Measurements from ENCODE around the gene GAB1. TPM values are rescaled to one million over a fixed set of nuclear protein-coding genes. Genes with fewer than 3 reads are reported as not detected.

The GAB1 gene
- total RNA-seq, 1 experiment from 2014 or later: 8.8 TPM

GRCh38 chr4:143343276-143343831 lies 6.7 kb downstream of the GAB1 start:
- H3K4me1 Mint-ChIP-seq (ENCODE audit: low read depth, unreplicated experiment): peaks cover 16% of the 10 kb centered on the region

GRCh38 chr4:143344041-143344440 lies 7.4 kb downstream of the GAB1 start:
- H3K27ac Mint-ChIP-seq (ENCODE audit: unreplicated experiment): no peak overlapping the region
- TF ChIP-seq CTCF (IDR thresholded peaks at IDR 0.05; ENCODE audit: unreplicated experiment): no peak
- CTCF ChIA-PET: interaction anchor here (0.9 kb wide), 1 partner anchor 15 kb away, joined by 3 read pairs; no protein-coding TSS in a partner anchor
- no peaks in the 10 kb centered on the region for H3K9me3 Mint-ChIP-seq (ENCODE audit: low read depth, unreplicated experiment)
- H3K27me3 Mint-ChIP-seq (ENCODE audit: unreplicated experiment): no peaks in the 10 kb centered on the region
- H3K4me1 Mint-ChIP-seq (ENCODE audit: low read depth, unreplicated experiment): peaks cover 11% of the 10 kb centered on the region
- intact Hi-C loops (cut with micrococcal nuclease; ENCODE audit: unreplicated experiment): no loop called here
- no peak for DNase-seq
- H3K4me3 Mint-ChIP-seq (ENCODE audit: low read depth, unreplicated experiment): no peak overlapping the region
- H3K36me3 Mint-ChIP-seq (ENCODE audit: insufficient read depth, unreplicated experiment): no peaks in the 10 kb centered on the region
- BruUV-seq (replicated peaks): no TSS peak

More at GRCh38 chr4:143343276-143343831, 6.7 kb downstream of the GAB1 start:
- no peak for TF ChIP-seq CTCF (IDR thresholded peaks at IDR 0.05; ENCODE audit: unreplicated experiment)
- Mint-ChIP-seq H3K4me3 (ENCODE audit: low read depth, unreplicated experiment) (no peak overlapping the region), H3K36me3 (ENCODE audit: insufficient read depth, unreplicated experiment) (no peaks in the 10 kb centered on the region), H3K27ac (ENCODE audit: unreplicated experiment) (no peak overlapping the region), H3K9me3 (ENCODE audit: low read depth, unreplicated experiment) (no peaks in the 10 kb centered on the region), H3K27me3 (ENCODE audit: unreplicated experiment) (no peaks in the 10 kb centered on the region)
- CTCF ChIA-PET: interaction anchor here (0.9 kb wide), 1 partner anchor 15 kb away, joined by 3 read pairs; no protein-coding TSS in a partner anchor
- BruUV-seq (replicated peaks): no TSS peak
- DNase-seq: no peak
- intact Hi-C loops (cut with micrococcal nuclease; ENCODE audit: unreplicated experiment): no loop called here

- Mint-ChIP-seq H3K9me3 (ENCODE audit: low read depth, unreplicated experiment) (no peaks in the 10 kb centered on the region), H3K27me3 (ENCODE audit: unreplicated experiment) (no peaks in the 10 kb centered on the region), H3K27ac (ENCODE audit: unreplicated experiment) (no peak overlapping the region), H3K36me3 (ENCODE audit: insufficient read depth, unreplicated experiment) (no peaks in the 10 kb centered on the region), H3K4me3 (ENCODE audit: low read depth, unreplicated experiment) (no peak overlapping the region), H3K4me1 (ENCODE audit: low read depth, unreplicated experiment) (peaks cover 11% of the 10 kb centered on the region)
- intact Hi-C loops (cut with micrococcal nuclease; ENCODE audit: unreplicated experiment): no loop called here
- BruUV-seq (replicated peaks): no TSS peak
- DNase-seq: no peak
- no peak for TF ChIP-seq CTCF (IDR thresholded peaks at IDR 0.05; ENCODE audit: unreplicated experiment)
- CTCF ChIA-PET: no interaction called here
Observed at GRCh38 chr4:143344774-143345173, 8.1 kb downstream of the GAB1 start.

GRCh38 chr4:143345356-143345755 lies 8.7 kb downstream of the GAB1 start:
- H3K4me3 Mint-ChIP-seq (ENCODE audit: low read depth, unreplicated experiment): no peak overlapping the region
- no peak for DNase-seq
- no peak overlapping the region for H3K27ac Mint-ChIP-seq (ENCODE audit: unreplicated experiment)
- peaks cover 11% of the 10 kb centered on the region for H3K4me1 Mint-ChIP-seq (ENCODE audit: low read depth, unreplicated experiment)
- no TSS peak for BruUV-seq (replicated peaks)
- no peaks in the 10 kb centered on the region for H3K36me3 Mint-ChIP-seq (ENCODE audit: insufficient read depth, unreplicated experiment)
- intact Hi-C loops (cut with micrococcal nuclease; ENCODE audit: unreplicated experiment): no loop called here
- H3K9me3 Mint-ChIP-seq (ENCODE audit: low read depth, unreplicated experiment): no peaks in the 10 kb centered on the region
- H3K27me3 Mint-ChIP-seq (ENCODE audit: unreplicated experiment): no peaks in the 10 kb centered on the region
- TF ChIP-seq CTCF (IDR thresholded peaks at IDR 0.05; ENCODE audit: unreplicated experiment): no peak
- CTCF ChIA-PET: interaction anchor here (1.6 kb wide), 1 partner anchor 8 kb away, joined by 4 read pairs; the partner anchor contains the start of gene GAB1
